Activated CD4-positive, alpha-beta T cell treated with anti-CD3 and anti-CD28 coated beads, Interleukin-10, Interleukin-2, amounts not matched to agents 100 ng/mL and 50 ng/mL, durations not matched to agents 16 hours and 8 hours (primary cell): ENCODE data around the gene CHN2.

ENCODE experiments used
- DNase-seq: peaks from one replicate; pipeline ENCODE4 v3.0.0-alpha.2; 2020

Gene CHN2

DNA sequence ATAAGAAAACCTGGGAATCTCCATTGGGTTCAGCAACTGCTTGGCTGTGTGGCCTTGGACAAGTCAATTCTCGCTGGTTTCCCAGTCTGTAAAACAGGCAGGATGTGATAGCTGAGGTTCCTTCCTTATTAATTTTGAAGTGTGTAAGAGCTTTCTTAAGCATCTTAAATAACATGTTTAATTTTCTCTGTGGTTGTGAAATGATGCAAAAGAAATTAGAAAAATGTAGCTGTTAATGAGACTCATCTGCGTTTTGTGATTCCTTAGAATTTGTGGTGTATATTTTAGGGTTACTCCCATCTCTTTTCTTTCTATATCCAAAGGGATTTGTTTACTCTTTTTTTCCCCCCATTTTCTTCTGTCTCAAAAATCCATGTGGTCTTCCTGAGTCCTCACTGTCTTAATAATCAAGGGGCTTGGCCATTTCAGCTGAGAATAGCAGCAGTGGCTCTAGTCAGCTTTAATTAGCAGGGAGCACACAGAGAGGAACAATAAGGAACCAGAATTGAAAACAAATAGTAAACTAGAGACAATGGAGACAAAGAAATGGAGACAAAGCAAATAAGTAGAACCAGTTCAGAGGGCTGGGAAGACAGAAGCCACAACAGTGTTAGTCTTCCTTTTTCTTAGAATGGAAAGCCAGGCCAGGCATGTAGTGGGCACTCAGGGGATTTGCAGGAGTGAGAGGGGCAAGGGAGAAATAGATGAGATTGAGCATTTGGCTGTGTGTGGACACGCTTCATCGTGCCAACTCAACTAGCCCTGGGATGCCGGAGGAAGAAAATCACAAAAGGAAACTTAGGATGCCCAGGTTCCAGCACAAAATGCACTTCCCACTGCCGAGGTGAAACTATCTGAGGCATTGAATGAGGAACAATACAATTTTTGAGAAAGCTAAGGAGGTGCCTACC is 93.9 kb downstream of the CHN2 start:
- no peak for DNase-seq

DNA sequence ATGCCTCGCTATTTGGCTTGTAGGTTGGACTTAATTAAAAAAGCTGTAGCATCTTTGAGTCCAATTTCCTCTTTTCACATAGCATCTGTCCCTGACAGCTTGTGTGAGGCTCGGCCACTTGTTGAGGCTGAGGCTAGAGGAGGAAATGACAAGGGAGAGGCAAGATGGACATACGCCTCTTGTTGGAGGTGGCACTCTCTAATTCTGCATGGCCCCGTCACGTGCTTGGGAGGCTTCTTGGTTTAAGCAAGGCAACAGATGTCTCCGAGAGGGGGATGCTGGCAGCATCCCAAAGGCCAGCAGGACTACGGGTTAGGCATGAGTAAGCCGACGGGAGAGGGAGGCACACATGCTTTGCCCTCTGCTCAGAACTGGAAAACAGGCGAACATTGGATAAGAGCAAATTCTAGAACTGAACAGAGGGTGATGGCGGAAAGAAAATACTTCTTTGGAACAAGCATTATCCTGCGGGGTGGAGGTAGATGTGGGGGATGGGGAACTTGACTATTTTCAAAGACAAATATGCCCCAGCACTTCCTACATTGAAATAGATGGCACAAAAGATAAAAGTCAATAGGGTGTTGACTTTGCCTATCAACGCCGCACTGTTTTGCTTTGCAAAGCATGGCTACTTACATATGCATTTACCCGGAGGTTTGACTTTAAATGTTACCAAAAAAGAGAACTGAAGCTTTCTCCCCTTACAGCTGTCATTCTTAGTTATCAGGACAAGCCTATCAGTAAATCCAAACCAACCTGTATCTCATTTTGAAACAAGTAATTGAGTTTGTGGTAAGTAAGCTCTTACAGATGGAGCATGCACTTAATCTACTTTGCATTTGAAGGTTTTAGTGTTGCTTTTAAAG is 94.8 kb downstream of the CHN2 start:
- DNase-seq, result peak; percentile 53

DNA sequence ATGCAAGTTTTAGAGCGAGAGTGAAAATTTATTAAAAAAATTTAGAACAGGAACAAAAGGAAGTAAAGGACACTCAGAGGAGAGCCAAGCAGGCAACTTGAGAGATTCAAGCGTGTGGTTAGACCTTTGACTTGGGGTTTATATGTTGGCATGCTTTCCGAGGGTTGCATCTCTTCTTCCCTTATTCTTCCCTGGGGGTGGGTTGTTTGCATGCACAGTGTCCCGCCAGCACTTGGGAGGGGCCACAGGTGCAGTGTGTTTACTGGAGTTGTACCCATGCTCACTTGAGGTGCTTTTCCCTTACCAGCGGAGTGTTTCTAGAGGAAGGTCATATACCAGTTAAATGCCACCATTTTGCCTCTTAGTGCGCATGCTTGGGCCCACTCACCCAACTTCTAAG is 96.3 kb downstream of the CHN2 start:
- no peak for DNase-seq

DNA sequence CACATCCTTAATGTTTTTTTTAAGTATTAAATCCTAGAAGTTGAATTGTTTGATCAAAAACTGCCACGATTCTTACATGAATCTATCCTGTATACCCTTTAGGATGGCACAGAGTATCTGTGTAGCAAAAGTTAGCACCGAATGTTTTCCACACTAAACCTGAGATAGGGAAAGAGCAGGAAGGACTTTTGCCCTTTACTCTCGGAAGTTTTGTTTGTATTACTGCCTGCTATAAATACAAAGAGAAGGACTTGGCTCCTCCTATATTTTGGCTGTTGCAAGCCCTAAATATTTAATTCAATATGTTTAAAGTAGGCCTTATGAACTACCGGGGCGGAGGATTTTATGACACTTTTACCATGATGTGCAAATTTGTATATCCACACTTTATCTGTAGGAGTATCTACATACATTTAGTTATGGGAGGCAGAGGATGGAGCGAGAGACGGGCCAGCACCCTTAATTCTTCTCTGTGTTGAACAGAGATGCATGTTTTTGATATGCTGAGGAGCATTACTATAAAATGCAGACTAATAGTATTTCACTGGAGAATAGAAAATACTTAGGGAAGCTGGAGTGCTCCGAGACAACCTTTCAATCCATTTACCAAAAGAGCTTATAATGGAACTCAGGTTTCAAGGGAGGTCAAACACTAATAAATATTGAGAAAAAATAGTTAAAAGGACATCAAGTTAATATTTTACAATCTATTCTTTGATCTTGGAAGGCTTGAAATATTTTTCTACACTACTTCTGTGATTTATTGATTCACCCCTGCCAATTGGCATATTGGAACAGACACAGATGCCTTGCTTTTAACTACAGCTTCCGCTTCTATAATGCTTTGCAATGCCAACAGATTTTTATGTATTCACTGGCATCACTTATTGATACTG is 97.4 kb downstream of the CHN2 start:
- no peak for DNase-seq

GRCh38 chr7:29292886-29293658 is 98.5 kb downstream of the CHN2 start:
- no peak for DNase-seq

GRCh38 chr7:29296421-29296820 is 101.8 kb downstream of the CHN2 start:
- DNase-seq, result no peak

DNA sequence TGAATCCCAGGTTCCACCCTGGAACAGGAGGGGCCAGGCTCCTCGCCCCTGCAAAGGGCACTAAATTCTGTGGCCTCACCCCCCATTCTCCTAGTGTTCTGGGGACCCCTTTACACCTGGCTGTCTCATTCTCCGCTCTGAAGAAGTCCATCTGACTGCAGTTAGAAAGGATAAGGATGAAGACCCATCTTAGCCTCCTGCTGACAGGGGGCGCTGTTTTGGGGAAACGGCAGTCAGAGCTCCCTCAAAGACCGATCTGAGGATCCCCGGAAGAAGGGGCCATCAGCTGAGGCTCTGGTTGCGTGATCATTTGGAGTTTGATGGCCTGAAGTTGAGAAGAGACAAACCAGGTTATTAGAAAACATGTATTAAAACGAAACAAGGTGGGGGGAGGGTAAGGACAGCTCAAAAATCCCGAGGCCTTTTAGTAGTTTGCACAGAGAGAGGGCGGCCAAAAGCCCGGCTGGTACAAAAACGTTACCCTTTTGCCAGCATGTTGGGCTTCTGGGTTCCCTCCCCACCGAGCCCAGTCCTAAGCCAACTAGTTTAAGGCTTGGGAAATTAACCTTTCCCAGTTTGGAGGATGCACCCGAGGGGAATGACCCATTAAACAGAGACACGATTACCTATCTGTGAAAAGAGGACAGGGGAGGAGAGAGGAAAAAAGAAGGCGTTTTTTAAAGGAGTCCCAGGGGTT is 102.8 kb downstream of the CHN2 start:
- no peak for DNase-seq

DNA sequence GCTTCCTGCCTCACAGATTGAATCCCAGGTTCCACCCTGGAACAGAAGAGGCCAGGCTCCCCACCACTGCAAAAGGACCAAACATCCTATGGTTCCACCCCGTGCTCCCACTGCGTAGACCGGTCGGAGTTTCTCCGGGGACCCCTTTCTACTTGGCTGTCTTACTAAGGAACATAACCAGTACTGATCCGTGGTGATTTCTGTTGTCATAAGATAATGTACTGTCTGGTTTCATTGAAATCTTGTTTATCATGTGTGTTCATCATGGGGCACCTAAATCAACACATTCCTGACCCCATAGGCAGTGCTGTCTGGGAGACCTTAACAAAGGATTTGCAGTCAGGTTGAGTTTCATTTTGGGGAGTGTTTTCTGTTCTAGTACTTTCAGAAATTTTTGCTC is 104.5 kb downstream of the CHN2 start:
- no peak for DNase-seq

GRCh38 chr7:29300026-29300480 is 105.5 kb downstream of the CHN2 start:
- DNase-seq, result no peak

- no peak for DNase-seq
These were observed 106.1 kb downstream of the CHN2 start for GRCh38 chr7:29300649-29301048.

GRCh38 chr7:29302666-29303395 is 108.3 kb downstream of the CHN2 start:
- DNase-seq, result no peak

- no peak for DNase-seq
These were observed 110.2 kb downstream of the CHN2 start for GRCh38 chr7:29304756-29305155.

GRCh38 chr7:29306319-29306991 is 111.9 kb downstream of the CHN2 start:
- DNase-seq, result no peak

DNA sequence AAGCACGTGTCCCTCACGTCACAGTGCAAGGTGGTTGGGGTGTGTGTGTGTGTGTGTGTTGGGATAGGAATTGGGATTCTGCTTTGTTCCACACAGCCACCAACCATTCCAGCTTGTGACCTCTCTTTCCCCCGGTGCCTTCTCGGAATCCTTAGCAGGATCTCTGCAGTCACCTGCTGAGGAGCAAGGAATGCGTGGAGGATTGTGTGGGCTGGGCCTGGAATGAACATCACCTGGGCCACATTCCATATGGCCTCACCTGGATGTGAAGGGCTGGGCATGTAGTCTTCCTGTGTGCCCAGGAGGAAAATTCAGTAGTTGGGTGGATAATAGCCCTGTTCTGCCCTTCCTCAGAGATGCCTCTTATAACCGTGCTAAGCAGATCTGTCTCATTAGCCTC is 113.8 kb downstream of the CHN2 start:
- DNase-seq, result no peak

DNA sequence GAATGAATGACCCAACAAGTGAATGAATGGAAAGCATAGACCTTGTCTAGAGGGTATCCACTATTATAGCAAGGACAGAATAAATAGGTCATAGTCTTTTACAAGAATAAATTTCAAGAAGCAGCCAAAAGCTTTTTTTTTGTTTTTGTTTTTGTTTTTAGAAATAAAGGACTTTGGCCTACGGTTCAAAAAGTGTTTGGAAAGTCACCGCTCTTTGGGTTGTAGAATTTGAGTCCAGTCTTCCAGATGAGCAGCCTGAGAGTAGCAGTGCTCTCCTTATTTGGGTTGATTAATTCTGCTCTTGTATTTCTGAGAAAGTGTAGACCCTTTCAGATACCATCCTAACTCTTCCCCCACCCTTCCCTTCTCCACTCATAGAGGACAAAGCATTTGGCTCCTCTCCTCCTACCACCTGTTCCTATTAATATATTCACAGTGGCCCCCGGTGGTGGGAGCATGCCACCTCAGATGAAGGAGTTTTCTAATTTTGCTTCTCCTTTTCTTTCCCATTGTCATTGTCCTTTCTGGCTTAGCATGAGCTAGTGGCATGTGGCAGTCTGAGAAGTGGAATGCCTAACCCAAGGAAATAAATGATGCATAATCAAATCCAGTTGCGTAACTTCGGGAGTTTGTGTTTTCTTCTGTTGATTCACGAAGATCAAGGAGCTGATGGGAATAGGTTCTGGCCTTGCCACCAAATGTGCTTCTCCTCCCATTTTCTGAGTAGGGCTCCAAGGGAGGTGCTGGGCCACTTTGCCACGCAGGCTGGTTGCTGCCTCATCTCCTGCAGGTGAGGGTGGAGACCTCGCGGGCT is 114.7 kb downstream of the CHN2 start:
- no peak for DNase-seq

DNA sequence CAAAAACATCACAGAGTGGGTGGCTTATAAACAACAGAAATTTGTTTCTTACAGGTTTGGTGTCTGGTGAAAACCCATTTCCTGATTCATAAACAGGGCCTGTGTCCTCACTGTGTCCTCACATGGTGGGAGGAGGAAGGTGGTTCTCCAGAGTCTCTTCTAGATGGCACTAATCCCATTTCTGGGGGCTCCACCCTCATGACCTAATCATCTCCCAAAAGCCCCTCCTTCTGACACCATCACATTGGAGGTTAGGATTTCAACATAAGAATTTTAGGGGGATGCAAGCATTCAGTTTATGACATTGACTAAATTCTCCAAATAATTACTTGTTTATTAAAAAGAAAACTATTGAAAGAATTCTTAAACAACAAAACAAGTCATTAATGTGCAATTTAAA is 116.0 kb downstream of the CHN2 start:
- DNase-seq, result no peak

DNA sequence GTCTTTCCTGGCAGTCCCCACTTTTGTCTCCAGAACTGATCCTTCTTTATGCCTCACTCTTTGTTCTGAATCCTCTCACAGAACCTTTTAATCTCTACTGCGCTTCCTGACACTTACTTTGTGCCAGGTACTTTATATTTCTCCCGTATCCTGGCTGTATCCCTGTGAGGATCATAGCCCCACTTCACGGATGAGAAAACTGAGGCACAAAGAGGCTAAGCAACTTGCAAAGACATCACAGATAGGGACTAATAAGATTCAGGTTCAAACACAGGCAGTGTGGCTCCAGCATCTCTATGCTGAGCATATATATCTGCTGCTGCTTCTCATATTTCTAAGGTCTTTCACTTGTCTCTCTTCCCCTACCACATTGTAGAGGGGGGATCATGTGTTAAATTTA is 116.7 kb downstream of the CHN2 start:
- DNase-seq, result no peak

DNA sequence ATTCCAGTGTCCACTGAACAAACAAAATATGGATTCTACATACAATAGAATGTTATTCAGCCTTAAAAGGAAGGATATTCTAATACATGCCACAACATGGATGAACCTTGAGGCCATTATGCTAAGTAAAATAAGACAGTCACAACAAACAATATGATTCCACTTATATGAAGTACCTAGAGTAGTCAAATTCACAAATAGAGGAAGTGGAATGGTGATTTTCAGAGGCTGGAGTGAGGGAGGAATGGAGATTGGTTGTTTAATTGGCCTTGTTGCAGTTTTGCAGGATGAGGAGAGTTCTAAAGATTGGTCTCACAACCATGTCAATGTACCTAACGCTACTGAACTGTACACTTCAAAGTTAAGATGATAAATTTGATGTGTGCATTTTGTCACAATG is 119.6 kb downstream of the CHN2 start:
- DNase-seq, result no peak
